ENCODE results near the gene NRXN2. TPM values are rescaled to one million over a fixed set of nuclear protein-coding genes. Genes with fewer than 3 reads are reported as not detected.

NRXN2 gene
- polyA plus RNA-seq, 1 experiment, result not detected

DNA sequence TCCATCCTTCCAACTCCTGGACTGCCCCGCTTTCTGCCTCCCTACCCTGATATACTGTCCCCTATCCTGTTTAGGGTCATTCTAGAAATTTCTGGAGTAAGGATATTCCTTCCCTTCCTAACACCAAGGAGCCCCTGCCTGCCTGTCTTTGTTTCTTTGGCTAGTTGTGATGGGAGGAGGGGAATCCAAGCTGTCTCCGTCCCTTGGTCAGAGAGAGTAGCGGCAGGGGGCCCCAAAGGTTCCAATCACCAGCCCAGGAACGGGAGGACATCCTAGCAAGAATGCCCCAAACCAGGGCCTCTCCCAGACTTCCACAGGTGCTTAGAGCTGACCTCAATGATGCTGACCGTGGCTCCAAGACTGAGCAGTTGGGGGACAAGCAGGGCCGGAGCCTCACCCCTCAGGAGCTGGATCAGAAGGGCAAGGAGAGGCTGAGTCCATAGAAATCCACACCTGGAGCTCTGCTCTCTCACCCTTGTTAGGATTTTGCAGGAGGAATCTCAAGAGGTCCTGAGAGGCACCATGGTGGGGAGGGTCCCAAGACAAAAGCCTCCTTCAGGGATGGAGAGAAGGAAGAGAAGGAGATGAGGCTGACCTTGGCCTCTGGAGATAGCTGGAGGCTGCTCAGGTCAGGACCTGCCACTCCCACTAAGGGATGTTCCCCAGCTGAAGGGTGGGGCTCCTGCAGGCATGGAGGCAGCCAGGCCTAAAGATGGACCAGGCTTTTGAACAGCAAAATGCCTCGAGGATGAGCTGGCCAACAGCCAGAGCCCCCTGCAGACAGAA, 118.3 kb downstream of the NRXN2 start:
- Histone ChIP-seq H3K27me3 (ENCODE audit: control insufficient read depth, insufficient read depth, low read length) (peaks cover 32% of the 10 kb centered on the region), H3K4me3 (ENCODE audit: low read depth, low read length) (no peak overlapping the region), H3K9me3 (ENCODE audit: control insufficient read depth, insufficient read depth, low read length) (no peaks in the 10 kb centered on the region; the same call in 1 of the 2 replicates), H3K27ac (ENCODE audit: low read depth, low read length) (no peak overlapping the region)
- ChIA-PET CTCF (interaction anchor here (1.0 kb wide), 1 partner anchor 157 kb away, joined by 3 read pairs; no protein-coding TSS in a partner anchor), POLR2A (no interaction called here)
- no peak for TF ChIP-seq CTCF (IDR thresholded peaks at IDR 0.05; ENCODE audit: low read depth, low read length)
- no peak for DNase-seq (ENCODE audit: low read depth, low spot score)

GRCh38 chr11:64603411-64604110, 119.4 kb downstream of the NRXN2 start:
- H3K9me3 ChIP-seq (ENCODE audit: control insufficient read depth, insufficient read depth, low read length), result no peaks in the 10 kb centered on the region; the same call in 1 of the 2 replicates
- ChIA-PET POLR2A (no interaction called here), CTCF (no interaction called here)
- TF ChIP-seq CTCF (IDR thresholded peaks at IDR 0.05; ENCODE audit: low read depth, low read length), result no peak
- H3K4me3 ChIP-seq (ENCODE audit: low read depth, low read length), result no peak overlapping the region
- no peak for DNase-seq (ENCODE audit: low read depth, low spot score)
- no peak overlapping the region for H3K27ac ChIP-seq (ENCODE audit: low read depth, low read length)
- peaks cover 23% of the 10 kb centered on the region for H3K27me3 ChIP-seq (ENCODE audit: control insufficient read depth, insufficient read depth, low read length)

- Histone ChIP-seq H3K27me3 (ENCODE audit: control insufficient read depth, insufficient read depth, low read length) (peaks cover 26% of the 10 kb centered on the region), H3K9me3 (ENCODE audit: control insufficient read depth, insufficient read depth, low read length) (no peaks in the 10 kb centered on the region; the same call in 1 of the 2 replicates), H3K27ac (ENCODE audit: low read depth, low read length) (no peak overlapping the region), H3K4me3 (ENCODE audit: low read depth, low read length) (no peak overlapping the region)
- TF ChIP-seq CTCF (IDR thresholded peaks at IDR 0.05; ENCODE audit: low read depth, low read length), result no peak
- ChIA-PET CTCF (no interaction called here), POLR2A (no interaction called here)
- DNase-seq (ENCODE audit: low read depth, low spot score), result no peak
Observed at GRCh38 chr11:64602466-64603070, 120.4 kb downstream of the NRXN2 start.

- ChIA-PET CTCF (no interaction called here), POLR2A (no interaction called here)
- no peak for TF ChIP-seq CTCF (IDR thresholded peaks at IDR 0.05; ENCODE audit: low read depth, low read length)
- DNase-seq (ENCODE audit: low read depth, low spot score), result no peak
- no peaks in the 10 kb centered on the region; the same call in 1 of the 2 replicates for H3K9me3 ChIP-seq (ENCODE audit: control insufficient read depth, insufficient read depth, low read length)
- no peak overlapping the region for H3K4me3 ChIP-seq (ENCODE audit: low read depth, low read length)
- H3K27ac ChIP-seq (ENCODE audit: low read depth, low read length), result no peak overlapping the region
- peaks cover 21% of the 10 kb centered on the region for H3K27me3 ChIP-seq (ENCODE audit: control insufficient read depth, insufficient read depth, low read length)
Observed at GRCh38 chr11:64601605-64602465, 121.2 kb downstream of the NRXN2 start.
